Kidney epithelial cell (primary cell): ENCODE results near the gene LYPD6B. TPM values are rescaled to one million over a fixed set of nuclear protein-coding genes. Genes with fewer than 3 reads are reported as not detected.

ENCODE experiments used
- DNase-seq: peaks from one replicate; pipeline ENCODE4 v3.0.0-alpha.2; 2010; ENCODE audit warnings: low read depth
- H3K27me3 ChIP-seq: 2 replicates; pipeline ENCODE4 v1.6.0; 2011; ENCODE audit warnings: low read length; ENCODE audit not compliant: control insufficient read depth, insufficient read depth
- H3K36me3 ChIP-seq: 2 replicates; pipeline ENCODE4 v1.5.1; 2011; ENCODE audit warnings: low read length; ENCODE audit not compliant: control insufficient read depth, insufficient read depth
- H3K4me3 ChIP-seq: 2 replicates; pipeline ENCODE4 v1.5.1; 2011; ENCODE audit warnings: low read depth, mild to moderate bottlenecking, control low read depth, low read length
- CTCF ChIP-seq: IDR thresholded peaks from 2 replicates; pipeline ENCODE4 v1.5.1; 2011; ENCODE audit warnings: mild to moderate bottlenecking, moderate library complexity, low read length, control low read depth, inconsistent platforms; ENCODE audit not compliant: insufficient read depth, poor library complexity, severe bottlenecking
- total RNA-seq: library from RNA; depleted of rRNA; stranded (reverse); fragments of >200 nt; gene quantifications from 2 replicates; pipeline ENCODE4 v1.2.3, GENCODE V29; 2015

LYPD6B gene
- total RNA-seq, 1 donor from 2014 or later = 5.3 TPM

DNA sequence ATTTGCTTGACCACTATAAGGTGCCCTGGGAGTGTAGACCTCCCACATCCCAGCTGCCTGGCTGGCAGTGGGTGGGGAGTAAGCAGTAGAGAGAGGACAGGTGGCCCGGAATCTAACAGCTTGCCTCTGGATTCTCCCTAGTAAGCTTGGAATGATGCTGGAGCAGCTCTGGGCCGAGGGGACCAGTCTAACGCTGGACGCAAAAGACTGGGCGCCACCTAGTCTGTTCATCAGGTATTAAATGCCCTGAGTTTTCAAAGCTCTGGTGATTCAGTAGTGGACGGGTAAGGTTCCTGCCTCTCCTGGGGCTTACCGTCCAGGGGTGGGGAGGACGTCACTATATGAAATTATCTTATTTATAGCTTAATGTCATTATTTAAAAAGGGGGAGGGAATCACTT, 648 bp upstream of the LYPD6B start:
- DNase-seq = peak; percentile 14
- no peak overlapping the region for H3K4me3 ChIP-seq
- TF ChIP-seq CTCF = peak; percentile 27

GRCh38 chr2:149039213-149039724, 770 bp downstream of the LYPD6B start:
- no peaks in the 10 kb centered on the region for H3K36me3 ChIP-seq
- peak overlapping the region; percentile 45 for H3K4me3 ChIP-seq
- peaks cover 5% of the 10 kb centered on the region for H3K27me3 ChIP-seq
- DNase-seq = no peak
- TF ChIP-seq CTCF = no peak

More for the DNA sequence above, 648 bp upstream of the LYPD6B start:
- Histone ChIP-seq H3K27me3 (peaks cover 5% of the 10 kb centered on the region), H3K36me3 (no peaks in the 10 kb centered on the region)

DNA sequence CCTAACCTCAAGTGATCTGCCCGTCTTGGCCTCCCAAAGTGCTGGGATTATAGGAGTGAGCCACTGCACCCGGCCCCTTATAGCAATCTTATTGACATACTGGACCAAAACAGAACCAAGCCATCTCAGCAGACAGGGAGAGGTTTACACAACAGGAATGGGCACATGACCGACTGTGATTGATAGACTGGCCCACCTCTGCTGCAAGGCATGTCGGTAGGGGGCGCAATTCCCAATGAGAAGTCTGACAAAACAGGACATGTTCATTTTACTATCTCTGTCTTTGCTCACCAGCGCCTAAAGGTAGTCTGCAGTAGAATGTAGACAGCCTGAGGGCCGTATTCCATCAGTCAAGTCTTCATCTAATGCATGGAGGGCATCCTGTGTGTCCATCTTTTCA, 2.0 kb downstream of the LYPD6B start:
- H3K27me3 ChIP-seq = peaks cover 5% of the 10 kb centered on the region
- peak; percentile 42 for TF ChIP-seq CTCF
- H3K36me3 ChIP-seq = no peaks in the 10 kb centered on the region
- no peak for DNase-seq
- no peak overlapping the region for H3K4me3 ChIP-seq

GRCh38 chr2:149041482-149041881, 3.0 kb downstream of the LYPD6B start:
- no peak overlapping the region for H3K4me3 ChIP-seq
- H3K27me3 ChIP-seq = peaks cover 5% of the 10 kb centered on the region
- DNase-seq = no peak
- H3K36me3 ChIP-seq = no peaks in the 10 kb centered on the region
- TF ChIP-seq CTCF = no peak

DNA sequence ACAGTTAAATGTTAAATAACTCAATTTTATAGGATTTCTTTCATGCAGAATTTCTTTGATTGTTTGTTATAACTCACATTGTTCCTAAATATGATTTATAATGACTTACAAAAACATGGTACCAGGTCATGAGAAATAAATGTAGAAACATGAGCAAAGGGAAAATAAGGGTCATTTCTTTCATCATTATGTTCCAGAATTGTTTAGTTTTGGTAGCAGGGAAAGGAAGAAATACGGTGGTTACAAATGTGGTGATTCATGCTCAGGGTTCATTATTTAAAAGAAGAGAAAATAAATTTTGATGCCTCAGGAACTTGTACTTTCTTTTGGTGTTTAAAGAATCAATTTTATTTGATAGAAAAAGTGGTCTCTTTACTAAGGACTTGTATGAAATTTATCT, 4.4 kb downstream of the LYPD6B start:
- TF ChIP-seq CTCF = no peak
- no peaks in the 10 kb centered on the region for H3K36me3 ChIP-seq
- no peak for DNase-seq

DNA sequence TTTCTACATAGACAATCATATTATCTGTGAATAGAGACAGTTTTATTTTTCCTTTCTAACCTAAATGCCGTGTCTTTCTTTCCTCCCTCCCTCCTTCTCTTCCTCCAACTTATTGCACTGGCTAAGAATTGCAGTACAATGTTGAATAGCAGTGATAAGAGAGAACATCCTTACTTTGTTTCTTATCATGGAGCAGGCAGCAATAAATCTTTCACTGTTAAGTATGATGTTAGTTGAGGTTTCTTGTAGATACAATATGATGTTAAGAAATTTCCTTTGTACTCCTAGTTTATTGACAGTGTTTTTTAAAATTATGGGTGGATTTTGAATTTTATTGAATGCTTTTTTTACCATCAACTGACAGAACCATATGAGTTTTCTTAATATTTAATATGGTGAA, 6.0 kb downstream of the LYPD6B start:
- Histone ChIP-seq H3K27me3 (no peaks in the 10 kb centered on the region), H3K36me3 (no peaks in the 10 kb centered on the region), H3K4me3 (no peak overlapping the region)
- no peak for DNase-seq
- no peak for TF ChIP-seq CTCF

More for the DNA sequence above, 4.4 kb downstream of the LYPD6B start:
- H3K4me3 ChIP-seq = no peak overlapping the region
- H3K27me3 ChIP-seq = peaks cover 5% of the 10 kb centered on the region
